SK-N-SH treated with all-trans-retinoic acid at 6 μM for 48 hours (cell line): ENCODE measurements around the gene CTNNA3.

Experiments used
- ATAC-seq: fragments of 200-7000 bp; cut with Tn5 transposase; 3 replicates; pipeline ENCODE4 v1.9.1; 2020; ENCODE audit warnings: mild to moderate bottlenecking, moderate library complexity
- ARNTL ChIP-seq: fragments of 450-650 bp; formaldehyde crosslinking; IDR thresholded peaks from 2 replicates; pipeline ENCODE4 v1.5.0; 2020; ENCODE audit warnings: low read depth, mild to moderate bottlenecking, moderate library complexity, borderline replicate concordance
- BACH2 ChIP-seq: fragments of 250-450 bp; sonication (Bioruptor Pico); IDR thresholded peaks from 2 replicates; pipeline ENCODE4 v1.9.0; 2021; ENCODE audit warnings: mild to moderate bottlenecking, borderline replicate concordance
- CSDC2 ChIP-seq: fragments of 250-450 bp; sonication (Bioruptor Pico); IDR thresholded peaks from 2 replicates; pipeline ENCODE4 v1.5.0; 2020; ENCODE audit warnings: mild to moderate bottlenecking, moderate library complexity
- CSRNP3 ChIP-seq: fragments of 250-450 bp; sonication (Bioruptor Pico); IDR thresholded peaks from 2 replicates; pipeline ENCODE4 v1.5.1; 2021; ENCODE audit warnings: mild to moderate bottlenecking, moderate library complexity
- ESRRG ChIP-seq: fragments of 250-450 bp; sonication (Bioruptor Pico); IDR thresholded peaks from 2 replicates; pipeline ENCODE4 v1.6.1; 2021; ENCODE audit warnings: mild to moderate bottlenecking
- ISL1 ChIP-seq: fragments of 250-450 bp; sonication (Bioruptor Pico); IDR thresholded peaks from 2 replicates; pipeline ENCODE4 v2.1.2; 2022; ENCODE audit warnings: mild to moderate bottlenecking, moderate library complexity
- OSR1 ChIP-seq: fragments of 250-450 bp; sonication (Bioruptor Pico); IDR thresholded peaks from 2 replicates; pipeline ENCODE4 v1.8.0; 2022; ENCODE audit warnings: moderate library complexity, mild to moderate bottlenecking, inconsistent platforms
- POU6F1 ChIP-seq: fragments of 250-450 bp; sonication (Bioruptor Pico); IDR thresholded peaks from 2 replicates; pipeline ENCODE4 v1.8.0; 2021; ENCODE audit warnings: low read depth, mild to moderate bottlenecking, moderate library complexity, borderline replicate concordance
- PPARA ChIP-seq: fragments of 250-450 bp; sonication (Bioruptor Pico); IDR thresholded peaks from 2 replicates; pipeline ENCODE4 v1.5.0; 2020; ENCODE audit warnings: mild to moderate bottlenecking, borderline replicate concordance
- RARB ChIP-seq: fragments of 250-450 bp; sonication (Bioruptor Pico); IDR thresholded peaks from 2 replicates; pipeline ENCODE4 v1.8.0; 2021; ENCODE audit warnings: mild to moderate bottlenecking, moderate library complexity
- SNAI2 ChIP-seq: fragments of 250-450 bp; sonication (Bioruptor Pico); IDR thresholded peaks from 2 replicates; pipeline ENCODE4 v1.5.0; 2020; ENCODE audit warnings: mild to moderate bottlenecking, moderate library complexity
- TCF4 ChIP-seq: fragments of 250-450 bp; sonication (Bioruptor Pico); IDR thresholded peaks from 2 replicates; pipeline ENCODE4 v1.8.0; 2021; ENCODE audit warnings: mild to moderate bottlenecking, moderate library complexity, borderline replicate concordance
- TOX ChIP-seq: fragments of 250-450 bp; sonication (Bioruptor Pico); IDR thresholded peaks from 2 replicates; pipeline ENCODE4 v1.8.0; 2021; ENCODE audit warnings: mild to moderate bottlenecking, moderate library complexity, borderline replicate concordance
- ZC3H10 ChIP-seq: fragments of 250-450 bp; sonication (Bioruptor Pico); IDR thresholded peaks from 2 replicates; pipeline ENCODE4 v1.5.1; 2021; ENCODE audit warnings: mild to moderate bottlenecking, moderate library complexity
- ZFP3 ChIP-seq: fragments of 250-450 bp; sonication (Bioruptor Pico); IDR thresholded peaks from 2 replicates; pipeline ENCODE4 v1.5.0; 2020; ENCODE audit warnings: mild to moderate bottlenecking, moderate library complexity
- ZFP30 ChIP-seq: fragments of 450-650 bp; formaldehyde crosslinking; IDR thresholded peaks from 2 replicates; pipeline ENCODE4 v1.5.0; 2022; ENCODE audit warnings: mild to moderate bottlenecking, moderate library complexity
- ZNF565 ChIP-seq: fragments of 450-650 bp; formaldehyde crosslinking; conservative IDR thresholded peaks from 2 replicates; pipeline ENCODE4 v1.5.0; 2020; ENCODE audit warnings: low read depth, mild to moderate bottlenecking, moderate library complexity
- ZNF70 ChIP-seq: fragments of 450-650 bp; formaldehyde crosslinking; IDR thresholded peaks from 2 replicates; pipeline ENCODE4 v1.5.0; 2020; ENCODE audit warnings: mild to moderate bottlenecking, moderate library complexity
- TF ChIP-seq, protein P1 (sequence below): fragments of 250-450 bp; sonication (Bioruptor Pico); IDR thresholded peaks from 2 replicates; pipeline ENCODE4 v1.8.0; 2020; ENCODE audit warnings: mild to moderate bottlenecking, moderate library complexity, borderline replicate concordance
- TF ChIP-seq, protein P2 (sequence below): fragments of 250-450 bp; sonication (Bioruptor Pico); IDR thresholded peaks from 2 replicates; pipeline ENCODE4 v1.5.0; 2020; ENCODE audit warnings: mild to moderate bottlenecking, moderate library complexity

Gene CTNNA3

GRCh38 chr10:67086327-67087134, 609.5 kb downstream of the CTNNA3 start:
- TF ChIP-seq, protein P1, sequence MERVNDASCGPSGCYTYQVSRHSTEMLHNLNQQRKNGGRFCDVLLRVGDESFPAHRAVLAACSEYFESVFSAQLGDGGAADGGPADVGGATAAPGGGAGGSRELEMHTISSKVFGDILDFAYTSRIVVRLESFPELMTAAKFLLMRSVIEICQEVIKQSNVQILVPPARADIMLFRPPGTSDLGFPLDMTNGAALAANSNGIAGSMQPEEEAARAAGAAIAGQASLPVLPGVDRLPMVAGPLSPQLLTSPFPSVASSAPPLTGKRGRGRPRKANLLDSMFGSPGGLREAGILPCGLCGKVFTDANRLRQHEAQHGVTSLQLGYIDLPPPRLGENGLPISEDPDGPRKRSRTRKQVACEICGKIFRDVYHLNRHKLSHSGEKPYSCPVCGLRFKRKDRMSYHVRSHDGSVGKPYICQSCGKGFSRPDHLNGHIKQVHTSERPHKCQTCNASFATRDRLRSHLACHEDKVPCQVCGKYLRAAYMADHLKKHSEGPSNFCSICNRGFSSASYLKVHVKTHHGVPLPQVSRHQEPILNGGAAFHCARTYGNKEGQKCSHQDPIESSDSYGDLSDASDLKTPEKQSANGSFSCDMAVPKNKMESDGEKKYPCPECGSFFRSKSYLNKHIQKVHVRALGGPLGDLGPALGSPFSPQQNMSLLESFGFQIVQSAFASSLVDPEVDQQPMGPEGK (CRISPR knock-in tag), result no peak
- TF ChIP-seq ISL1 (CRISPR knock-in tag), result no peak
- TF ChIP-seq ZNF70 (CRISPR knock-in tag), result no peak
- no peak for TF ChIP-seq ZC3H10
- no peak for TF ChIP-seq ZNF565 (CRISPR knock-in tag)
- no peak for TF ChIP-seq CSRNP3 (CRISPR knock-in tag)
- no peak for TF ChIP-seq TCF4 (CRISPR knock-in tag)
- TF ChIP-seq CSDC2 (CRISPR knock-in tag), result no peak
- TF ChIP-seq SNAI2, result no peak
- no peak for TF ChIP-seq BACH2 (CRISPR knock-in tag)
- TF ChIP-seq ZFP30 (CRISPR knock-in tag), result no peak
- TF ChIP-seq ESRRG (CRISPR knock-in tag), result no peak
- no peak for TF ChIP-seq ARNTL
- TF ChIP-seq ZFP3 (CRISPR knock-in tag), result no peak
- no peak for TF ChIP-seq RARB (CRISPR knock-in tag)
- no peak for TF ChIP-seq POU6F1
- ATAC-seq, result no peak

- no peak for TF ChIP-seq ZFP30 (CRISPR knock-in tag)
- TF ChIP-seq, protein P2, sequence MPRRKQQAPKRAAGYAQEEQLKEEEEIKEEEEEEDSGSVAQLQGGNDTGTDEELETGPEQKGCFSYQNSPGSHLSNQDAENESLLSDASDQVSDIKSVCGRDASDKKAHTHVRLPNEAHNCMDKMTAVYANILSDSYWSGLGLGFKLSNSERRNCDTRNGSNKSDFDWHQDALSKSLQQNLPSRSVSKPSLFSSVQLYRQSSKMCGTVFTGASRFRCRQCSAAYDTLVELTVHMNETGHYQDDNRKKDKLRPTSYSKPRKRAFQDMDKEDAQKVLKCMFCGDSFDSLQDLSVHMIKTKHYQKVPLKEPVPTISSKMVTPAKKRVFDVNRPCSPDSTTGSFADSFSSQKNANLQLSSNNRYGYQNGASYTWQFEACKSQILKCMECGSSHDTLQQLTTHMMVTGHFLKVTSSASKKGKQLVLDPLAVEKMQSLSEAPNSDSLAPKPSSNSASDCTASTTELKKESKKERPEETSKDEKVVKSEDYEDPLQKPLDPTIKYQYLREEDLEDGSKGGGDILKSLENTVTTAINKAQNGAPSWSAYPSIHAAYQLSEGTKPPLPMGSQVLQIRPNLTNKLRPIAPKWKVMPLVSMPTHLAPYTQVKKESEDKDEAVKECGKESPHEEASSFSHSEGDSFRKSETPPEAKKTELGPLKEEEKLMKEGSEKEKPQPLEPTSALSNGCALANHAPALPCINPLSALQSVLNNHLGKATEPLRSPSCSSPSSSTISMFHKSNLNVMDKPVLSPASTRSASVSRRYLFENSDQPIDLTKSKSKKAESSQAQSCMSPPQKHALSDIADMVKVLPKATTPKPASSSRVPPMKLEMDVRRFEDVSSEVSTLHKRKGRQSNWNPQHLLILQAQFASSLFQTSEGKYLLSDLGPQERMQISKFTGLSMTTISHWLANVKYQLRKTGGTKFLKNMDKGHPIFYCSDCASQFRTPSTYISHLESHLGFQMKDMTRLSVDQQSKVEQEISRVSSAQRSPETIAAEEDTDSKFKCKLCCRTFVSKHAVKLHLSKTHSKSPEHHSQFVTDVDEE (CRISPR knock-in tag), result no peak
- TF ChIP-seq RARB (CRISPR knock-in tag), result no peak
- TF ChIP-seq TCF4 (CRISPR knock-in tag), result no peak
- TF ChIP-seq ZNF565 (CRISPR knock-in tag), result no peak
- TF ChIP-seq PPARA (CRISPR knock-in tag), result no peak
- no peak for TF ChIP-seq ARNTL
- TF ChIP-seq OSR1, result no peak
- no peak for TF ChIP-seq SNAI2
- TF ChIP-seq TOX, result no peak
- TF ChIP-seq, protein P1 (CRISPR knock-in tag), result no peak
- no peak for TF ChIP-seq ESRRG (CRISPR knock-in tag)
- no peak for TF ChIP-seq BACH2 (CRISPR knock-in tag)
- no peak for TF ChIP-seq POU6F1
- no peak for ATAC-seq
Measured at GRCh38 chr10:67079126-67079525, 616.9 kb downstream of the CTNNA3 start.
